Stimulated activated CD8-positive, alpha-beta memory T cell treated with anti-CD3 and anti-CD28 coated beads, Interleukin-15, amount 100 ng/mL, for 24 hours (primary cell): Measurements from ENCODE around the gene PTPDC1.
"Not testable (repeated sequence)": the region's sequence is repeated elsewhere in the genome, so short reads cannot be mapped to it uniquely, and the experiment has no call there.

Source experiments
- DNase-seq: peaks from one replicate; pipeline ENCODE4 v3.0.0-alpha.2; 2020; ENCODE audit warnings: low read depth

The PTPDC1 gene

GRCh38 chr9:94094219-94095145 is 10.2 kb downstream of the PTPDC1 start:
- DNase-seq = not testable (repeated sequence)

GRCh38 chr9:94096819-94097577 is 12.7 kb downstream of the PTPDC1 start:
- no peak for DNase-seq

- DNase-seq = no peak
These were observed 13.6 kb downstream of the PTPDC1 start for GRCh38 chr9:94097788-94098414.

GRCh38 chr9:94100152-94100879 is 16.1 kb downstream of the PTPDC1 start:
- DNase-seq = no peak

- no peak for DNase-seq
These were observed 17.0 kb downstream of the PTPDC1 start for GRCh38 chr9:94101162-94101853.

GRCh38 chr9:94108584-94108983 is 24.3 kb downstream of the PTPDC1 start:
- no peak for DNase-seq

GRCh38 chr9:94110821-94111252 is 26.6 kb downstream of the PTPDC1 start:
- no peak for DNase-seq

- no peak for DNase-seq
These were observed 27.2 kb downstream of the PTPDC1 start for GRCh38 chr9:94111446-94111845.

- DNase-seq = no peak
These were observed 28.6 kb downstream of the PTPDC1 start for GRCh38 chr9:94112716-94113465.

GRCh38 chr9:94120088-94120487 is 35.8 kb downstream of the PTPDC1 start:
- not testable (repeated sequence) for DNase-seq

- no peak for DNase-seq
These were observed 36.7 kb downstream of the PTPDC1 start for GRCh38 chr9:94120854-94121376.

GRCh38 chr9:94126844-94127243 is 42.6 kb downstream of the PTPDC1 start:
- DNase-seq = no peak

- no peak for DNase-seq
These were observed 43.5 kb downstream of the PTPDC1 start for GRCh38 chr9:94127806-94128205.

GRCh38 chr9:94128580-94128979 is 44.3 kb downstream of the PTPDC1 start:
- no peak for DNase-seq

GRCh38 chr9:94134629-94135028 is 50.4 kb downstream of the PTPDC1 start:
- no peak for DNase-seq

GRCh38 chr9:94135222-94135621 is 51.0 kb downstream of the PTPDC1 start:
- DNase-seq = no peak

GRCh38 chr9:94139672-94140417 is 55.6 kb downstream of the PTPDC1 start:
- DNase-seq = no peak

GRCh38 chr9:94140418-94140780 is 56.1 kb downstream of the PTPDC1 start:
- no peak for DNase-seq
